ENCODE measurements around the gene PCDHGB7.
"Not testable (repeated sequence)": the region's sequence is repeated elsewhere in the genome, so short reads cannot be mapped to it uniquely, and the experiment has no call there.

PCDHGB7 gene

GRCh38 chr5:141430332-141431113 is 13.0 kb downstream of the PCDHGB7 start, which contains the start of gene PCDHGA12:
PCDHGA12 (plus strand) TSS chr5:141430507; CDS start chr5:141430760, 253 bp downstream.
- peak; percentile 88 for DNase-seq

DNA sequence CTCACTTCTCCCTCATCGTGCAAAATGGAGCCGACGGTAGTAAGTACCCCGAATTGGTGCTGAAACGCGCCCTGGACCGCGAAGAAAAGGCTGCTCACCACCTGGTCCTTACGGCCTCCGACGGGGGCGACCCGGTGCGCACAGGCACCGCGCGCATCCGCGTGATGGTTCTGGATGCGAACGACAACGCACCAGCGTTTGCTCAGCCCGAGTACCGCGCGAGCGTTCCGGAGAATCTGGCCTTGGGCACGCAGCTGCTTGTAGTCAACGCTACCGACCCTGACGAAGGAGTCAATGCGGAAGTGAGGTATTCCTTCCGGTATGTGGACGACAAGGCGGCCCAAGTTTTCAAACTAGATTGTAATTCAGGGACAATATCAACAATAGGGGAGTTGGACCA is 13.8 kb downstream of the PCDHGB7 start:
- DNase-seq, result peak; percentile 37

DNA sequence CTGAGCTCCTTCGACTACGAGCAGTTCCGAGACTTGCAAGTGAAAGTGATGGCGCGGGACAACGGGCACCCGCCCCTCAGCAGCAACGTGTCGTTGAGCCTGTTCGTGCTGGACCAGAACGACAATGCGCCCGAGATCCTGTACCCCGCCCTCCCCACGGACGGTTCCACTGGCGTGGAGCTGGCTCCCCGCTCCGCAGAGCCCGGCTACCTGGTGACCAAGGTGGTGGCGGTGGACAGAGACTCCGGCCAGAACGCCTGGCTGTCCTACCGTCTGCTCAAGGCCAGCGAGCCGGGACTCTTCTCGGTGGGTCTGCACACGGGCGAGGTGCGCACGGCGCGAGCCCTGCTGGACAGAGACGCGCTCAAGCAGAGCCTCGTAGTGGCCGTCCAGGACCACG is 14.8 kb downstream of the PCDHGB7 start:
- DNase-seq, result not testable (repeated sequence)

- DNase-seq, result not testable (repeated sequence)
Measured at GRCh38 chr5:141432726-141433125, 15.2 kb downstream of the PCDHGB7 start.

DNA sequence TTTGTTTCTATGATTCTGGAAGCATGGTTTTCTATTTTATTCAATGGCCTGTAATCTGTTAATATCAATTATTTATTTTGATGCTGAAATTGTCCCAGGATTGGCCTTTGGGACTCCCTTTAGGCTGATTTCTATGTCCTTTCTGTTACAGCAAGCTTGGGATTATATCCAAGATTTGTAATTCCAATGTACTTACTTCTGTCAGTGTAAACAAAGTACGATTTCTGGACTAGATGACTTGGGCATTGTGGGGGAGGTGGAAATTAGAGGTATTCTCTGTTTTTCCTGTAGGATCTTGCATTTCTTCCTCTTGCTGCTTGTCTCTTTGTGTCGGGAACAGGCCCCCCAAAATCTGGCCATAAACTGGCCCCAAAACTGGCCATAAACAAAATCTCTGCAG is 16.5 kb downstream of the PCDHGB7 start:
- no peak for DNase-seq

DNA sequence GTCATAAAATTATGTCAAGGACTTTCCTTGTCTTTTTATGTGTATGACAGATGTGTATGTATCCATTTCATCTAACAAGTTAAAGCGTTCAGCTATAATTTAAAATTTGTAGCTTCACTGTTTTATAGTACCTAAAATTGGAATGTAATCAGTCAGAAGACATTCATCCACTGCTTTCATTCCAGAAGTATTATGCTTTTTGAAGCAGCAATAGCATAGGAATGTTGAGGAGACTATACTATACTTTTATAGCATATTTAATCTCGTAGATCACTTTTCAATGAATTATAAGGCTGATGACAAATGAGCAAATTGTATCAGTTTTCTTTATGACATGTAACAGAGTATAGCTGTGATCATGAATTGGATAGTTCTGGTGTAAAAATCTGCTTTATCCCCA is 19.7 kb downstream of the PCDHGB7 start:
- DNase-seq, result no peak

GRCh38 chr5:141439411-141440141 is 22.1 kb downstream of the PCDHGB7 start:
- DNase-seq, result no peak

GRCh38 chr5:141440341-141440740 is 22.9 kb downstream of the PCDHGB7 start:
- no peak for DNase-seq

- no peak for DNase-seq
Measured at GRCh38 chr5:141441571-141442170, 24.2 kb downstream of the PCDHGB7 start.

- no peak for DNase-seq
Measured at GRCh38 chr5:141465351-141465750, 47.9 kb downstream of the PCDHGB7 start.
